ENCODE results near the gene RPTOR. TPM values are rescaled to one million over a fixed set of nuclear protein-coding genes. Genes with fewer than 3 reads are reported as not detected.
A peak's percentile ranks its signal among the peaks of the same experiment; 100 is the strongest.

The RPTOR gene
- total RNA-seq, 1 experiment from 2014 or later: 30.6 TPM

GRCh38 chr17:80951121-80952090, 406.8 kb downstream of the RPTOR start:
- Histone ChIP-seq H3K9ac (ENCODE audit: low read length) (no peak overlapping the region), H3K9me3 (ENCODE audit: low read length) (no peaks in the 10 kb centered on the region), H3K4me3 (ENCODE audit: low read length) (no peak overlapping the region), H4K20me1 (ENCODE audit: insufficient read depth, low read depth, low read length) (no peaks in the 10 kb centered on the region), H3K4me2 (ENCODE audit: low read depth, low read length, poor library complexity, severe bottlenecking) (no peak overlapping the region), H3K9me2 (replicated peaks; ENCODE audit: insufficient read depth, low read length) (no peaks in the 10 kb centered on the region), H3K79me2 (ENCODE audit: low read length) (no peaks in the 10 kb centered on the region), H2AFZ (ENCODE audit: low read length) (no peak overlapping the region), H3K4me1 (ENCODE audit: low read length) (no peaks in the 10 kb centered on the region), H3K36me3 (ENCODE audit: insufficient read depth, low read length) (no peaks in the 10 kb centered on the region), H3K27ac (ENCODE audit: low read length) (no peak overlapping the region), H3K27me3 (ENCODE audit: low read length) (no peaks in the 10 kb centered on the region)
- DNase-seq: no peak

GRCh38 chr17:80952291-80952690, 407.7 kb downstream of the RPTOR start:
- Histone ChIP-seq H3K9ac (ENCODE audit: low read length) (no peak overlapping the region), H3K4me3 (ENCODE audit: low read length) (no peak overlapping the region), H2AFZ (ENCODE audit: low read length) (no peak overlapping the region), H3K36me3 (ENCODE audit: insufficient read depth, low read length) (no peaks in the 10 kb centered on the region), H3K4me1 (ENCODE audit: low read length) (no peaks in the 10 kb centered on the region), H3K9me2 (replicated peaks; ENCODE audit: insufficient read depth, low read length) (no peaks in the 10 kb centered on the region), H3K79me2 (ENCODE audit: low read length) (no peaks in the 10 kb centered on the region), H3K27me3 (ENCODE audit: low read length) (no peaks in the 10 kb centered on the region), H4K20me1 (ENCODE audit: insufficient read depth, low read depth, low read length) (no peaks in the 10 kb centered on the region), H3K4me2 (ENCODE audit: low read depth, low read length, poor library complexity, severe bottlenecking) (no peak overlapping the region), H3K27ac (ENCODE audit: low read length) (no peak overlapping the region), H3K9me3 (ENCODE audit: low read length) (no peaks in the 10 kb centered on the region)
- no peak for DNase-seq

GRCh38 chr17:80953471-80954315, 409.1 kb downstream of the RPTOR start:
- DNase-seq: no peak
- no peak overlapping the region for H3K4me3 ChIP-seq (ENCODE audit: low read length)
- H3K9ac ChIP-seq (ENCODE audit: low read length): no peak overlapping the region
- no peaks in the 10 kb centered on the region for H3K9me3 ChIP-seq (ENCODE audit: low read length)
- H3K36me3 ChIP-seq (ENCODE audit: insufficient read depth, low read length): no peaks in the 10 kb centered on the region
- H4K20me1 ChIP-seq (ENCODE audit: insufficient read depth, low read depth, low read length): no peaks in the 10 kb centered on the region
- H3K79me2 ChIP-seq (ENCODE audit: low read length): no peaks in the 10 kb centered on the region
- H3K4me2 ChIP-seq (ENCODE audit: low read depth, low read length, poor library complexity, severe bottlenecking): no peak overlapping the region
- H3K9me2 ChIP-seq (replicated peaks; ENCODE audit: insufficient read depth, low read length): no peaks in the 10 kb centered on the region
- no peaks in the 10 kb centered on the region for H3K27me3 ChIP-seq (ENCODE audit: low read length)
- no peak overlapping the region for H3K27ac ChIP-seq (ENCODE audit: low read length)
- no peak overlapping the region for H2AFZ ChIP-seq (ENCODE audit: low read length)
- no peaks in the 10 kb centered on the region for H3K4me1 ChIP-seq (ENCODE audit: low read length)

- H3K36me3 ChIP-seq (ENCODE audit: insufficient read depth, low read length): no peaks in the 10 kb centered on the region
- H3K4me3 ChIP-seq (ENCODE audit: low read length): no peak overlapping the region
- H3K9me3 ChIP-seq (ENCODE audit: low read length): no peaks in the 10 kb centered on the region
- no peak overlapping the region for H3K27ac ChIP-seq (ENCODE audit: low read length)
- no peak overlapping the region for H2AFZ ChIP-seq (ENCODE audit: low read length)
- H3K9ac ChIP-seq (ENCODE audit: low read length): no peak overlapping the region
- no peaks in the 10 kb centered on the region for H3K9me2 ChIP-seq (replicated peaks; ENCODE audit: insufficient read depth, low read length)
- no peak overlapping the region for H3K4me2 ChIP-seq (ENCODE audit: low read depth, low read length, poor library complexity, severe bottlenecking)
- DNase-seq: no peak
- no peaks in the 10 kb centered on the region for H4K20me1 ChIP-seq (ENCODE audit: insufficient read depth, low read depth, low read length)
- H3K27me3 ChIP-seq (ENCODE audit: low read length): no peaks in the 10 kb centered on the region
- H3K4me1 ChIP-seq (ENCODE audit: low read length): no peaks in the 10 kb centered on the region
- no peaks in the 10 kb centered on the region for H3K79me2 ChIP-seq (ENCODE audit: low read length)
Measured at GRCh38 chr17:80955078-80955477, 410.4 kb downstream of the RPTOR start.

GRCh38 chr17:80955671-80956280, 411.1 kb downstream of the RPTOR start:
- H3K27ac ChIP-seq (ENCODE audit: low read length): no peak overlapping the region
- H3K9ac ChIP-seq (ENCODE audit: low read length): no peak overlapping the region
- no peaks in the 10 kb centered on the region for H3K9me3 ChIP-seq (ENCODE audit: low read length)
- H2AFZ ChIP-seq (ENCODE audit: low read length): no peak overlapping the region
- peak; percentile 51 for DNase-seq
- no peak overlapping the region for H3K4me2 ChIP-seq (ENCODE audit: low read depth, low read length, poor library complexity, severe bottlenecking)
- H3K4me3 ChIP-seq (ENCODE audit: low read length): no peak overlapping the region
- H3K4me1 ChIP-seq (ENCODE audit: low read length): no peaks in the 10 kb centered on the region
- no peaks in the 10 kb centered on the region for H4K20me1 ChIP-seq (ENCODE audit: insufficient read depth, low read depth, low read length)
- no peaks in the 10 kb centered on the region for H3K79me2 ChIP-seq (ENCODE audit: low read length)
- no peaks in the 10 kb centered on the region for H3K9me2 ChIP-seq (replicated peaks; ENCODE audit: insufficient read depth, low read length)
- no peaks in the 10 kb centered on the region for H3K27me3 ChIP-seq (ENCODE audit: low read length)
- no peaks in the 10 kb centered on the region for H3K36me3 ChIP-seq (ENCODE audit: insufficient read depth, low read length)

- Histone ChIP-seq H3K4me2 (ENCODE audit: low read depth, low read length, poor library complexity, severe bottlenecking) (no peak overlapping the region), H3K79me2 (ENCODE audit: low read length) (no peaks in the 10 kb centered on the region), H3K27ac (ENCODE audit: low read length) (no peak overlapping the region), H3K9ac (ENCODE audit: low read length) (no peak overlapping the region), H3K4me1 (ENCODE audit: low read length) (no peaks in the 10 kb centered on the region), H3K9me3 (ENCODE audit: low read length) (no peaks in the 10 kb centered on the region), H3K36me3 (ENCODE audit: insufficient read depth, low read length) (no peaks in the 10 kb centered on the region), H4K20me1 (ENCODE audit: insufficient read depth, low read depth, low read length) (no peaks in the 10 kb centered on the region), H2AFZ (ENCODE audit: low read length) (no peak overlapping the region), H3K9me2 (replicated peaks; ENCODE audit: insufficient read depth, low read length) (no peaks in the 10 kb centered on the region), H3K4me3 (ENCODE audit: low read length) (no peak overlapping the region), H3K27me3 (ENCODE audit: low read length) (no peaks in the 10 kb centered on the region)
- no peak for DNase-seq
Measured at GRCh38 chr17:80956321-80957190, 411.9 kb downstream of the RPTOR start.

- Histone ChIP-seq H4K20me1 (ENCODE audit: insufficient read depth, low read depth, low read length) (no peaks in the 10 kb centered on the region), H3K36me3 (ENCODE audit: insufficient read depth, low read length) (no peaks in the 10 kb centered on the region), H3K4me1 (ENCODE audit: low read length) (no peaks in the 10 kb centered on the region), H3K9me2 (replicated peaks; ENCODE audit: insufficient read depth, low read length) (no peaks in the 10 kb centered on the region), H3K4me2 (ENCODE audit: low read depth, low read length, poor library complexity, severe bottlenecking) (no peak overlapping the region), H3K27me3 (ENCODE audit: low read length) (no peaks in the 10 kb centered on the region), H3K9ac (ENCODE audit: low read length) (no peak overlapping the region), H3K79me2 (ENCODE audit: low read length) (no peaks in the 10 kb centered on the region), H2AFZ (ENCODE audit: low read length) (no peak overlapping the region), H3K4me3 (ENCODE audit: low read length) (no peak overlapping the region), H3K9me3 (ENCODE audit: low read length) (no peaks in the 10 kb centered on the region), H3K27ac (ENCODE audit: low read length) (no peak overlapping the region)
- no peak for DNase-seq
Measured at GRCh38 chr17:80957461-80957941, 412.9 kb downstream of the RPTOR start.

Data from Karpas-422 (cell line).